Measurements from ENCODE around the gene KLF7.

Gene KLF7

DNA sequence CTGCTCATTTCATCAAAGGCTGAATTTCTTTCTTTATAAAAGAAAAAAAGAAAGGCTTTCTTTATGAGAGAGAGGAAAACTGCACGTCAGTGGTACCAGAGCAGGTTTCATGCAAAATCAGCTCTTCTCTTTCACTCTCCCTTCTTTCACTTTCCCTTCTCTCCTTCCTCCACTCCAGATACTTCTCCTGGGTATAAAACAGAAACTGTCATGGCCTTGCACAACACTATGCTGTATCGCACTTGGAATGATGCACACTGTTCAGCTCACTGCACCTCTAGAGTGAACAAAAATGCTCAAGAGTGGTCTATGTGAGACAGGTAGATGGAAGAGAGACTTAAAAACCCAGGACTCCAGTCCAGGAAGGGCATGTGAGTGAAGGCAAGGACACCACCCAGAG is 73.8 kb downstream of the KLF7 start:
- peaks cover 0 to 4% (median 0%) of the 10 kb centered on the region in 5 experiments for H3K9me3 ChIP-seq (ENCODE audit: control extremely low read depth in 1 of 5, control insufficient read depth in 4 of 5, insufficient read depth in 2 of 5, low read depth in 1 of 5, low read length in 4 of 5)
- no peak overlapping the region for H3K4me3 ChIP-seq (ENCODE audit: control insufficient read depth in 1 of 7, extremely low read depth in 1 of 7, insufficient read depth in 4 of 7, low read depth in 2 of 7, low read length in 6 of 7)
- POLR2A ChIA-PET, result no interaction called here
- DNase-seq, result no peak
- H3K4me1 ChIP-seq (ENCODE audit: control extremely low read depth in 1 of 4, control insufficient read depth in 4 of 4, insufficient read depth in 4 of 4, low read length in 3 of 4), result peaks cover 2 to 45% (median 14%) of the 10 kb centered on the region in 4 experiments
- CTCF ChIA-PET, result interaction anchor here (1.2 to 1.3 kb wide), 2 partner anchors 10 to 18 kb away, joined by 3 read pairs; no protein-coding TSS in a partner anchor
- H3K36me3 ChIP-seq (ENCODE audit: control insufficient read depth in 4 of 4, insufficient read depth in 4 of 4, low read length in 3 of 4), result peaks cover 0 to 6% (median under 1%) of the 10 kb centered on the region in 4 experiments
- H3K27ac ChIP-seq (ENCODE audit: insufficient read depth in 1 of 2, low read depth in 1 of 2, low read length in 2 of 2, poor library complexity in 1 of 2, severe bottlenecking in 2 of 2), result no peak overlapping the region
- no peaks in the 10 kb centered on the region for H3K27me3 ChIP-seq (replicated peaks in 2 of 5; ENCODE audit: control insufficient read depth in 4 of 5, insufficient read depth in 5 of 5, low read length in 4 of 5)
- WGBS (ENCODE audit: insufficient coverage), result no CpG with 5 or more reads among the region's 2 CpGs

GRCh38 chr2:207091176-207091575 is 74.6 kb downstream of the KLF7 start:
- no peaks in the 10 kb centered on the region for H3K27me3 ChIP-seq (replicated peaks in 2 of 5; ENCODE audit: control insufficient read depth in 4 of 5, insufficient read depth in 5 of 5, low read length in 4 of 5)
- H3K36me3 ChIP-seq (ENCODE audit: control insufficient read depth in 4 of 4, insufficient read depth in 4 of 4, low read length in 3 of 4), result peaks cover 0 to 10% (median 7%) of the 10 kb centered on the region in 4 experiments
- 83% methylated on average over 1 of the region's 2 CpGs for whole genome bisulfite sequencing (ENCODE audit: insufficient coverage)
- DNase-seq, result peak in 1 of 3 donors; percentile 18
- H3K27ac ChIP-seq (ENCODE audit: insufficient read depth in 1 of 2, low read depth in 1 of 2, low read length in 2 of 2, poor library complexity in 1 of 2, severe bottlenecking in 2 of 2), result no peak overlapping the region
- ChIA-PET CTCF (interaction anchor here (1.2 to 1.3 kb wide), 2 partner anchors 11 to 17 kb away, joined by 3 read pairs; no protein-coding TSS in a partner anchor), POLR2A (interaction anchor here (1.0 kb wide), 1 partner anchor 75 kb away, joined by 3 read pairs; the partner anchor contains the start of gene KLF7)
- H3K4me3 ChIP-seq (ENCODE audit: control insufficient read depth in 1 of 7, extremely low read depth in 1 of 7, insufficient read depth in 4 of 7, low read depth in 2 of 7, low read length in 6 of 7), result no peak overlapping the region
- H3K9me3 ChIP-seq (ENCODE audit: control extremely low read depth in 1 of 5, control insufficient read depth in 4 of 5, insufficient read depth in 2 of 5, low read depth in 1 of 5, low read length in 4 of 5), result peaks cover 0 to 4% (median 0%) of the 10 kb centered on the region in 5 experiments
- peaks cover 2 to 45% (median 14%) of the 10 kb centered on the region in 4 experiments for H3K4me1 ChIP-seq (ENCODE audit: control extremely low read depth in 1 of 4, control insufficient read depth in 4 of 4, insufficient read depth in 4 of 4, low read length in 3 of 4)

DNA sequence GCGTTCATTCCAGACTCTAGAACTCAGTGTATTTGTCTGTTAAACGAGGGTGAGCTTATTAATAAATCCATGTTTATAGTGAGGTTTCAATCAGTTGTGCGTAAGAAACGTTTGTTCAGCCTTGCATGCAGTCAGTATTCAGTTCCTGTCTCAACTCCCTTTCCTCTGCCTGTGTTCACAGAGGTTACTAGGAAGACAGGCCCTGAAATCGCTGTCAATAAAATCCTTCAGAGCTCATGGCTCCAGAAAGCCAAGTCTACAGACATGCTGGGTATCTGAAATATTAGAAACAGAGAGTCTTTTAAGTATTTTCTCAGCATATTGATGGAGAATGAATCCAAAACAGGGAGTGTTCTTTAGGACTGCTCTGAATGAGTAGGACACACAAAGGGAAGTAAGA is 75.4 kb downstream of the KLF7 start:
- H3K27me3 ChIP-seq (replicated peaks in 2 of 5; ENCODE audit: control insufficient read depth in 4 of 5, insufficient read depth in 5 of 5, low read length in 4 of 5), result no peaks in the 10 kb centered on the region
- WGBS (ENCODE audit: insufficient coverage), result 85% methylated on average over 3 of the region's 5 CpGs
- peaks cover 2 to 45% (median 14%) of the 10 kb centered on the region in 4 experiments for H3K4me1 ChIP-seq (ENCODE audit: control extremely low read depth in 1 of 4, control insufficient read depth in 4 of 4, insufficient read depth in 4 of 4, low read length in 3 of 4)
- peaks cover 0 to 4% (median 0%) of the 10 kb centered on the region in 5 experiments for H3K9me3 ChIP-seq (ENCODE audit: control extremely low read depth in 1 of 5, control insufficient read depth in 4 of 5, insufficient read depth in 2 of 5, low read depth in 1 of 5, low read length in 4 of 5)
- POLR2A ChIA-PET, result interaction anchor here (1.0 kb wide), 1 partner anchor 76 kb away, joined by 3 read pairs; the partner anchor contains the start of gene KLF7
- no peak overlapping the region for H3K4me3 ChIP-seq (ENCODE audit: control insufficient read depth in 1 of 7, extremely low read depth in 1 of 7, insufficient read depth in 4 of 7, low read depth in 2 of 7, low read length in 6 of 7)
- H3K27ac ChIP-seq (ENCODE audit: insufficient read depth in 1 of 2, low read depth in 1 of 2, low read length in 2 of 2, poor library complexity in 1 of 2, severe bottlenecking in 2 of 2), result no peak overlapping the region
- CTCF ChIA-PET, result no interaction called here
- no peak for DNase-seq
- peaks cover 2 to 15% (median 10%) of the 10 kb centered on the region in 4 experiments for H3K36me3 ChIP-seq (ENCODE audit: control insufficient read depth in 4 of 4, insufficient read depth in 4 of 4, low read length in 3 of 4)

DNA sequence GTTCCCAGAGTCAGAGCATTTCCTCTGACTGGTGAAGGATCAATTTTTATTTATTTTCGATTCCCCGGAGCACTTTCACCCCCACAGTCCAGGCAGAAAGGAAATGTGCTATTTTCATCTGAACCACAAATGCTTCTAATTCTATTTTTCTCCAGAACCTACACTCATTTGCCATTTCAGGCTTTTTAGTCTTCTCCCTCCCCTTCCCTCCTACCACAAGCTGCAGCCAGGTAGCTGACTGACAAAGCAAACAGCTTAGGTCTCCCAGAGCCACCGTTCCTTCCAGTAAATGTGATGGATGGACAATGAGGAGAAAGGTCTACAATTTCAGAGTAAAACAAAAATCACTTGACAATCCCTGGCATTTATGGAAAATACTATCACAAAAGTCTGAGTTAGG is 76.9 kb downstream of the KLF7 start:
- ChIA-PET CTCF (interaction anchor here (0.9 to 2.3 kb wide), 4 partner anchors 9 to 17 kb away, joined by 3 to 4 read pairs (median 4); no protein-coding TSS in a partner anchor), POLR2A (no interaction called here)
- Histone ChIP-seq H3K9me3 (ENCODE audit: control extremely low read depth in 1 of 5, control insufficient read depth in 4 of 5, insufficient read depth in 2 of 5, low read depth in 1 of 5, low read length in 4 of 5) (peaks cover 0 to 4% (median 0%) of the 10 kb centered on the region in 5 experiments), H3K27me3 (replicated peaks in 2 of 5; ENCODE audit: control insufficient read depth in 4 of 5, insufficient read depth in 5 of 5, low read length in 4 of 5) (no peaks in the 10 kb centered on the region), H3K4me1 (ENCODE audit: control extremely low read depth in 1 of 4, control insufficient read depth in 4 of 4, insufficient read depth in 4 of 4, low read length in 3 of 4) (peaks cover 2 to 45% (median 14%) of the 10 kb centered on the region in 4 experiments), H3K4me3 (ENCODE audit: control insufficient read depth in 1 of 7, extremely low read depth in 1 of 7, insufficient read depth in 4 of 7, low read depth in 2 of 7, low read length in 6 of 7) (no peak overlapping the region), H3K27ac (ENCODE audit: insufficient read depth in 1 of 2, low read depth in 1 of 2, low read length in 2 of 2, poor library complexity in 1 of 2, severe bottlenecking in 2 of 2) (no peak overlapping the region), H3K36me3 (ENCODE audit: control insufficient read depth in 4 of 4, insufficient read depth in 4 of 4, low read length in 3 of 4) (peaks cover 5 to 22% (median 14%) of the 10 kb centered on the region in 4 experiments)
- no peak for DNase-seq
- 0% methylated on average over 2 of the region's 3 CpGs for WGBS (ENCODE audit: insufficient coverage)

DNA sequence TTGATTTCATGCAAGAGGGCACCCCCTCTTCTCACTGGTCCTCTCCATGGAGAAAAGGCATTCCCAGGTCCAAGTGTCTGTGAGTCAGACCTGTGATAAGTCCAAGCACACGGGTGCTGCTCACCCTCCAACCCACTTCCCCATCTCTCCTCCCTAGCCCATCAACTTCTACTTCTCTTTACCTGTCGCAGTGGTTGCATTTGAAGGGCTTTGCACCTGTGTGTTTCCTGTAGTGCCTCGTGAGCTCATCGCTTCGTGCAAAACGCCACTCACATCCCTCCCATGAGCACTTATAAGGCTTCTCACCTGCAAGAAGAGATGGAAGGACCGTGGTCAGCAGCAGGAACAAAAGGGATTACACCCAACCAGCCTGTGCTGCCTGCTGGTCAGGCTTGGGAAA is 77.5 kb downstream of the KLF7 start:
- 85% methylated on average over 7 of the region's 7 CpGs for WGBS (ENCODE audit: insufficient coverage)
- H3K4me1 ChIP-seq (ENCODE audit: control extremely low read depth in 1 of 4, control insufficient read depth in 4 of 4, insufficient read depth in 4 of 4, low read length in 3 of 4), result peaks cover 2 to 45% (median 14%) of the 10 kb centered on the region in 4 experiments
- no peak overlapping the region for H3K4me3 ChIP-seq (ENCODE audit: control insufficient read depth in 1 of 7, extremely low read depth in 1 of 7, insufficient read depth in 4 of 7, low read depth in 2 of 7, low read length in 6 of 7)
- no peak for DNase-seq
- H3K27ac ChIP-seq (ENCODE audit: insufficient read depth in 1 of 2, low read depth in 1 of 2, low read length in 2 of 2, poor library complexity in 1 of 2, severe bottlenecking in 2 of 2), result no peak overlapping the region
- peaks cover 5 to 25% (median 16%) of the 10 kb centered on the region in 4 experiments for H3K36me3 ChIP-seq (ENCODE audit: control insufficient read depth in 4 of 4, insufficient read depth in 4 of 4, low read length in 3 of 4)
- H3K27me3 ChIP-seq (replicated peaks in 2 of 5; ENCODE audit: control insufficient read depth in 4 of 5, insufficient read depth in 5 of 5, low read length in 4 of 5), result no peaks in the 10 kb centered on the region
- ChIA-PET POLR2A (no interaction called here), CTCF (interaction anchor here (1.3 to 2.3 kb wide), 4 partner anchors 8 to 17 kb away, joined by 3 to 8 read pairs (median 4); no protein-coding TSS in a partner anchor)
- H3K9me3 ChIP-seq (ENCODE audit: control extremely low read depth in 1 of 5, control insufficient read depth in 4 of 5, insufficient read depth in 2 of 5, low read depth in 1 of 5, low read length in 4 of 5), result peaks cover 0 to 4% (median 0%) of the 10 kb centered on the region in 5 experiments

- WGBS (ENCODE audit: insufficient coverage), result 96% methylated on average over 4 of the region's 7 CpGs
- Histone ChIP-seq H3K4me1 (ENCODE audit: control extremely low read depth in 1 of 4, control insufficient read depth in 4 of 4, insufficient read depth in 4 of 4, low read length in 3 of 4) (peaks cover 2 to 45% (median 14%) of the 10 kb centered on the region in 4 experiments), H3K27me3 (replicated peaks in 2 of 5; ENCODE audit: control insufficient read depth in 4 of 5, insufficient read depth in 5 of 5, low read length in 4 of 5) (no peaks in the 10 kb centered on the region), H3K4me3 (ENCODE audit: control insufficient read depth in 1 of 7, extremely low read depth in 1 of 7, insufficient read depth in 4 of 7, low read depth in 2 of 7, low read length in 6 of 7) (no peak overlapping the region), H3K27ac (ENCODE audit: insufficient read depth in 1 of 2, low read depth in 1 of 2, low read length in 2 of 2, poor library complexity in 1 of 2, severe bottlenecking in 2 of 2) (no peak overlapping the region), H3K36me3 (ENCODE audit: control insufficient read depth in 4 of 4, insufficient read depth in 4 of 4, low read length in 3 of 4) (peaks cover 7 to 30% (median 15%) of the 10 kb centered on the region in 4 experiments), H3K9me3 (ENCODE audit: control extremely low read depth in 1 of 5, control insufficient read depth in 4 of 5, insufficient read depth in 2 of 5, low read depth in 1 of 5, low read length in 4 of 5) (peaks cover 0 to 4% (median 0%) of the 10 kb centered on the region in 5 experiments)
- POLR2A ChIA-PET, result no interaction called here
- DNase-seq, result no peak
- CTCF ChIA-PET, result interaction anchor here (1.8 to 2.3 kb wide), 2 partner anchors 12 to 13 kb away, joined by 4 to 8 read pairs; no protein-coding TSS in a partner anchor
These were observed 78.5 kb downstream of the KLF7 start for GRCh38 chr2:207087046-207087902.

All from common myeloid progenitor, CD34-positive (primary cell).